Adipocyte (in vitro differentiated cells): Measurements from ENCODE around the gene IL12B.

Source experiments
- DNase-seq: peaks from one replicate; pipeline ENCODE4 v3.0.0-alpha.2; 2015; ENCODE audit warnings: low read depth
- H3K27me3 ChIP-seq: replicated peaks from 2 replicates; pipeline ENCODE4 v1.7.0; 2013; ENCODE audit warnings: mild to moderate bottlenecking, low read length, moderate library complexity; ENCODE audit not compliant: control insufficient read depth, insufficient read depth
- H3K36me3 ChIP-seq: 2 replicates; pipeline ENCODE4 v1.7.0; 2013; ENCODE audit warnings: low read length, mild to moderate bottlenecking, moderate library complexity; ENCODE audit not compliant: control insufficient read depth, insufficient read depth, severe bottlenecking
- H3K4me1 ChIP-seq: 2 replicates; pipeline ENCODE4 v1.7.0; 2013; ENCODE audit warnings: mild to moderate bottlenecking, low read length, moderate library complexity; ENCODE audit not compliant: control insufficient read depth, insufficient read depth
- H3K4me3 ChIP-seq: 2 replicates; pipeline ENCODE4 v1.7.0; 2013; ENCODE audit warnings: mild to moderate bottlenecking, low read length, moderate library complexity
- H3K9ac ChIP-seq: 2 replicates; pipeline ENCODE4 v1.7.0; 2013; ENCODE audit warnings: mild to moderate bottlenecking, low read length, moderate library complexity
- H3K9me3 ChIP-seq: 2 replicates; pipeline ENCODE4 v1.7.0; 2013; ENCODE audit warnings: mild to moderate bottlenecking, low read length, moderate library complexity; ENCODE audit not compliant: control insufficient read depth

IL12B gene

DNA sequence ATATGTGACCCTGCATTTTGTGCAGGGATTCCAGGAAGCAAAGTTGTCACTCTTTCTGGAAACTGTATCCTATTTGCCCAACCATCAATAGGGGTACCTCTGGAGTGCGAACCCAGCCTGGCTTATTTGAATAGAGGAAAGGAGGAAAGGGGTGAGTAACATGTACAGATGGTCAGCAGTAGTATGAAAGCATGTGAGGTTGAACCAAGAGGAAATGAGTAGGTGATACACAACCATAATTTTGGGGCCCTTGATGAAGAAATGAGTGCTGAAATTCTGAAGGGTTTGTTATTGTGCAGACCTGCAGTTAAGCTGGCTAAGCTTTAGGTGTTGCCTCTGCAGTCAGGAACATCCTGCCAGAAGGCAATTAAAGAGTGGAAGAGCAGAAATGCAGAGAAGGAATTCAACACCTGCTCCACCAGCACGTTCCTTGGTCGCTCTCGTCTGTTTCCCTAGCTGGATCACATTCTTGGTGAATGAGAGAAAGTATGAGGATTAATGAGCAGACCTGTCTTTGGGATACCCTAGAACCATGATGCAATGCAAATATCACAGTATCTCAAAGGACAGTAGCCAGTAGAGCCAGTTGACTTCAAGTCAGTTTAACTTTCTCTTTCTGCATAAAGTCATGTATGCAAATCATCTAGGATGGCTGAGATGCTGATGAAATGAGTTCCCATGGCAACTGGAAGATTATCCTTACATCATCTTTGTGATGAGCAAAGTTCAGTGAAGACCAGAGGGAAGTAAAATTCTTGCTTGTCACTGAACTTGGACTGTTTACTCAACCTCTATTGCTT lies 13.2 kb upstream of the IL12B start:
- no peak for DNase-seq
- peaks cover 9% of the 10 kb centered on the region for H3K4me1 ChIP-seq
- H3K9ac ChIP-seq: no peak overlapping the region
- H3K4me3 ChIP-seq: no peak overlapping the region
- H3K9me3 ChIP-seq: peaks cover 14% of the 10 kb centered on the region
- no peaks in the 10 kb centered on the region for H3K36me3 ChIP-seq
- peaks cover 23% of the 10 kb centered on the region for H3K27me3 ChIP-seq

DNA sequence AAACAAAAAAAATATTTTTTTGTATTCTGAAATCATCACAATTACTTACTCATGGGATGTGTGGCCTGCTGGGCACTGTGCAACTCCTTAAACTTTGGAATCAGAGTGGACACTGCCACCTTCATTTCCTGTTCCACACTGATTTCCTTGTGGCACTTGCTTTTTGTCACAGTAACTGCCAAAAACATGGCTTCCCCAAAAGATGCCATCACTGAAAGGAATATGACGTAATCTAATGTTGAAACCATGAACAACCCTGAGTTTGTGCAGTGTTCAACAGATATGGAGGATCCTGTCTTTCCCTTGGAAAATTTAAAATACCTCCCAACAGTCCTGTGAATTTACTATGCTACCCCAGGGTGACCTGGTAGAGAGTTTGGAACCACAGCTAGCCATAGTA lies 12.6 kb upstream of the IL12B start:
- Histone ChIP-seq H3K9me3 (peaks cover 14% of the 10 kb centered on the region), H3K36me3 (no peaks in the 10 kb centered on the region), H3K27me3 (peaks cover 23% of the 10 kb centered on the region), H3K4me3 (no peak overlapping the region), H3K4me1 (peaks cover 9% of the 10 kb centered on the region), H3K9ac (no peak overlapping the region)
- no peak for DNase-seq

DNA sequence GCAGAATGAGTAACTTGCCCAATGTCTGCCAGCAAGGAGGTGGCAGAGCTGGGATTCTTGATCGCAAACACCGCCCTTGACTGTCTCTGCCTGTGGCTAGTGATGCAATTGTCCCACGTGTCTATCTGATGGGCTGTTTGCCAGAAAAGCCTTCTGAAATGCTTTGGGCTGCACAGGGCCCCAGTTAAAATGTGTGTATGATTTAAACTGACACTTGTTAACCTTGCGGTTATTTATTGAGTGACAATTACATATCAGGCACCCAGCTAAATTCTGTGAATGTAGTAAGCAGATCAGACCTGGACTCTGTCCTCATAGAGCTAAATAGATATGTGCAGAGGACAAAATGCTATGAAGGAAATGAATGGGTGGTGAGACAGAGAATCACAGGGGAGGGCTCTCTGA lies 11.6 kb upstream of the IL12B start:
- H3K4me1 ChIP-seq: peaks cover 9% of the 10 kb centered on the region
- H3K4me3 ChIP-seq: no peak overlapping the region
- no peak overlapping the region for H3K9ac ChIP-seq
- DNase-seq: peak; percentile 94
- H3K27me3 ChIP-seq: peaks cover 23% of the 10 kb centered on the region
- peaks cover 14% of the 10 kb centered on the region for H3K9me3 ChIP-seq
- no peaks in the 10 kb centered on the region for H3K36me3 ChIP-seq

DNA sequence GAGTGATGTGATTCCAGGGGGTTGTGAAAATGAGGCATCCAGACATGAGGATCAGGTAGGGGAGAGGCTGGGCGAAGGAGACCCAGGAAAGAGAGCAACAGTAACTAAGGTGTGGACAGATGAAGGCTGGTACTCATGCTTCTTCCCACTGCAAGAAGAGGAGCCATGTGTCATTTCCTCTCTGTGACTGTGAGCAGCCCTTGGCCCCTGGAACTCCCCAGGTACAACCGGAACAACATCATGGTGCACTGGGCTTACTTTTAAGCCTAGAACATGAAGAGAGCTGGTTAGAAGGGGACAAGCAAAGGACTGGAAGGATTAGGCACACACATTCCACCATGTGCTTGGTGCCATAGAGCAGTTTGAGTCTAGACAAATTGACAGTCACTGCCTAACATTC lies 10.9 kb upstream of the IL12B start:
- Histone ChIP-seq H3K9me3 (peaks cover 14% of the 10 kb centered on the region), H3K4me3 (no peak overlapping the region), H3K4me1 (peaks cover 9% of the 10 kb centered on the region), H3K9ac (no peak overlapping the region), H3K27me3 (peaks cover 22% of the 10 kb centered on the region), H3K36me3 (no peaks in the 10 kb centered on the region)
- no peak for DNase-seq

DNA sequence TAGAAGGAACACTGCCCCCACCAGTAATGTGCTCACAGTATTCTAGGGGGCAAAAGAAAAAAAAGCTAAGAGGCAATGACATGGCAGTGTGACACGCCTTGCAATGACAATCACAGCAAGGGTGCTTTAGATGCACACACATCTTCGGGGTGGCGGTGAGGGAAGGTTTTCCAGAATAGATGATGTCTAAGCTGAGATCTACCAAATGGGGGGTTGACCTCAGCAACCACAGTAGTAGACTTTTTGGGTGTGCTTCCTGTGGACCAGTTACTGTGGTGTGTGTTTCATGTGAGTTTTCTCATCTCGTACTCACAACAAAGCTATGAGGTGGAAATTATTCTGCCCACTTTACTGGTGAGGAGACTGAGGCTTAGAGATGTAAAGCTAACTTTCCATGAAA lies 10.2 kb upstream of the IL12B start:
- Histone ChIP-seq H3K36me3 (no peaks in the 10 kb centered on the region), H3K4me3 (no peak overlapping the region), H3K4me1 (peaks cover 9% of the 10 kb centered on the region), H3K9me3 (peaks cover 14% of the 10 kb centered on the region), H3K27me3 (peaks cover 15% of the 10 kb centered on the region), H3K9ac (no peak overlapping the region)
- no peak for DNase-seq

DNA sequence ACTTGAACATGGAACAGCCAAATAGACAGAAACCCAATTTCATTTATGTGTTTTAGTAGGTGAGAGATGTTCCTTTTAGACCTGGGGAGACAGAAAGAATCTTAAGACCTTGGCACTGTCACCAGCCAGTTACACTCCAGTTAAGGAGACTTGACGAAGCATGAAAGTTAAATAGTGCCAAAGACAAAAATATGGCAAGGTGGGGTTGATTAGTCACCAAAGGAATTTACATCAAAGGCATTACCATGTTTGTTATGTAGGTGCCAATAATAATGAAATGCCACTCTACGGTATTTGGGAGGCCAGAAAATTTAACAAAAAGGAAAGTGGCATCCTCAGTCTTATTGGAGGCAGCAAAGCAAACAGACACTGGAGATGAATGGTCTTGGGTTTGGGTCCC lies 9.2 kb upstream of the IL12B start:
- H3K36me3 ChIP-seq: no peaks in the 10 kb centered on the region
- H3K9me3 ChIP-seq: peaks cover 8% of the 10 kb centered on the region
- no peak for DNase-seq
- peaks cover 7% of the 10 kb centered on the region for H3K27me3 ChIP-seq
- peaks cover 9% of the 10 kb centered on the region for H3K4me1 ChIP-seq
- no peak overlapping the region for H3K4me3 ChIP-seq
- H3K9ac ChIP-seq: no peak overlapping the region

DNA sequence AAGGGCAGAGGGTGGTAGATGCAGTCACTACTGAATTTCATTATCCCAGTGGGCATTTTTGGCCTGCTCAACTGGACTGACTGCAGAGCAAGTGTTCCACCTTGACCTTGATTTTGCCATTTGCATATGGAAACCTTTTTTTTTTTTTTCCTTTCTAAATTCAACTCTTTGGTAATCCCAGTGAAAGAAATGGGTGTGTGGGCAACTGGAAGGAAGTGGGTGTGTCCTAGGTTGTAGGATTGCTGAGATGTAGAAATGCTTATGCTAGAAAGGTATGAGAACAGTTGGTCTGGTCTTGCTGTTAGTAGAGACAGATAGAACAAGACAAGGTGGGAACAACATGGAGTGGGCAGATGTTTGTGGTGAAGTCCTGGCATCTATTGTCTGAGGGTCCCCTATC lies 7.8 kb upstream of the IL12B start:
- no peaks in the 10 kb centered on the region for H3K36me3 ChIP-seq
- no peak overlapping the region for H3K4me3 ChIP-seq
- no peaks in the 10 kb centered on the region for H3K27me3 ChIP-seq
- H3K9ac ChIP-seq: no peak overlapping the region
- peaks cover 9% of the 10 kb centered on the region for H3K4me1 ChIP-seq
- H3K9me3 ChIP-seq: no peaks in the 10 kb centered on the region
- DNase-seq: no peak

DNA sequence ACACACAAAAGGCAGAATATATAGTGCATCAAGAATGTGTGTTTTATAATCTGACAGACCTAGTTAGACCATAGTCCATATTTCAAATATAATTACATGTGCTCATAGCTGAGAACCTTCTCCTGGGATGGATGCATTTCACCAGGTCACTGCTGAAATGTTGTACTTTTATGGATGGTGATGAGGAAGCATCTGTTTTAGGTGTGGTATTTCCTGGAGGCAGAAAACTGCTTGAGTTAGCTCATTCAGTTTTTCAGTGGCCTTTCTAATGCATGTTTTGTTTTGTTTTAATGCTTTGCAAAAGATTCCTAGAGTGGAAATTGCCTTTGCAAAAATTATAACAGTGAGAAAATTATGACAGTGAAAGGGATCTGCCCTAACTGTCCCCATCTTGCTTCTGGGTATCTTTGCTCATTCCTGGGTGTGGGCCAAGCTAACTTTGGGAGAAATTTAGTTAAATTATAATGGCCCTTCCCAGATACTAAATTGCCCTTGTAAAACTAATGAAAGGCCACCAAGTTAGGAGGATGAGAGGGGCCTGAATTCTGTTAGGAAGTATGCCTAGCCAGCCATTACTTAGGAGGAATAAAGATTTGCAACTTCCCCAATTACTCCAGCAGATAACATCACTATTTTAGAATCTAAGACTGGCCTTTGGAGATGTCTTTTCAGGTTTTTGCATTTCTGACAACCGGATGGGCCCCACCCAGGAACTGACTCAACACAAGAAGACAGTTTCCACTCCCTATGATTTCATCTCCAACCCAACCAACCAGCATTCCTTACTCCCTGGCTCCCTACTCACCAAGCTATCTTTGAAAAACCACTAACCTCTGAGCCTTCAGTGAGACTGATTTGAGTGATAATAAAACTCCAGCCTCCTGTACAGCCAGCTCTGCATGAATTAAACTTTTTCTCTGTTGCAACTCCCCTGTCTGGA lies 7.0 kb upstream of the IL12B start:
- Histone ChIP-seq H3K9me3 (no peaks in the 10 kb centered on the region), H3K4me3 (no peak overlapping the region), H3K36me3 (no peaks in the 10 kb centered on the region), H3K27me3 (no peaks in the 10 kb centered on the region), H3K4me1 (peaks cover 8% of the 10 kb centered on the region), H3K9ac (no peak overlapping the region)
- DNase-seq: peak; percentile 62

DNA sequence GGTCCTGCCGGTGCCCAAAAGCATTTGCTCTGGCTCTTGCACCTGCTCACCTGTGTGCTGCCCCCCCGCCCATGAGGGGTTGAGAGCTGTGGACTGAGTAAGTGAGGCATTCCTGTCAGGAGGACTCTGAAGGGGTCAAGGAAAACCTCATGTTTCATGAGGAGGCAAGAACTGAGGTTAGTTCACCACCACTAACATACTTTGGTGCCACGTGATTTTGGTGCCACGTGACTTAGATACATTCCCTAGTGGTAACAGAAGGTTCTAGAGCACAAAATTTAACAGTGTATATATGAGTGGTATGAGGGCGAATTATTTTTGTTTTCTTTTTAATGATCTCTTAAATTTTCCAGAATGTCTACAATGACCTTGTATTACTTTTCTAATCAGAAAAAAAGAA lies 6.3 kb upstream of the IL12B start:
- H3K36me3 ChIP-seq: no peaks in the 10 kb centered on the region
- no peaks in the 10 kb centered on the region for H3K9me3 ChIP-seq
- no peak for DNase-seq
- H3K27me3 ChIP-seq: no peaks in the 10 kb centered on the region
- peaks cover 4% of the 10 kb centered on the region for H3K4me1 ChIP-seq
- no peak overlapping the region for H3K9ac ChIP-seq
- no peak overlapping the region for H3K4me3 ChIP-seq

DNA sequence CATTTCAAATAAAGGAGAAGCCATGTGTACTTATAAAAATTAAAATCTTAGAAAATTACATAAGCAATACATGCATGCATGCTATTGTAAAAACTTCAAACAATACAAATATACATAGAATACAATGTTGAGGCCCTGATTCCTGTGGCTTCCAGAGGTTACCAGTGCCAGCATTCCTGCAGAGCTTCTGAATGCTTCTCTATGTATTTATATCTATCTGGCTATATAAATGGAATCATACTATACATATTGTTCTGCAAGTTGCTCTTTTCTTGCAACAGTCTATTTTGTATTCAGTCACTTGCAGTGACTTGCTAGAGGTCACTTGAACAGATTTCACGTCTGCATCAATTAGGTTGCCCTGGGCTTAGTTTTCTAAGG lies 3.2 kb upstream of the IL12B start:
- Histone ChIP-seq H3K4me1 (peaks cover 7% of the 10 kb centered on the region), H3K27me3 (no peaks in the 10 kb centered on the region), H3K4me3 (no peak overlapping the region), H3K9ac (no peak overlapping the region), H3K9me3 (no peaks in the 10 kb centered on the region), H3K36me3 (no peaks in the 10 kb centered on the region)
- DNase-seq: peak; percentile 43

DNA sequence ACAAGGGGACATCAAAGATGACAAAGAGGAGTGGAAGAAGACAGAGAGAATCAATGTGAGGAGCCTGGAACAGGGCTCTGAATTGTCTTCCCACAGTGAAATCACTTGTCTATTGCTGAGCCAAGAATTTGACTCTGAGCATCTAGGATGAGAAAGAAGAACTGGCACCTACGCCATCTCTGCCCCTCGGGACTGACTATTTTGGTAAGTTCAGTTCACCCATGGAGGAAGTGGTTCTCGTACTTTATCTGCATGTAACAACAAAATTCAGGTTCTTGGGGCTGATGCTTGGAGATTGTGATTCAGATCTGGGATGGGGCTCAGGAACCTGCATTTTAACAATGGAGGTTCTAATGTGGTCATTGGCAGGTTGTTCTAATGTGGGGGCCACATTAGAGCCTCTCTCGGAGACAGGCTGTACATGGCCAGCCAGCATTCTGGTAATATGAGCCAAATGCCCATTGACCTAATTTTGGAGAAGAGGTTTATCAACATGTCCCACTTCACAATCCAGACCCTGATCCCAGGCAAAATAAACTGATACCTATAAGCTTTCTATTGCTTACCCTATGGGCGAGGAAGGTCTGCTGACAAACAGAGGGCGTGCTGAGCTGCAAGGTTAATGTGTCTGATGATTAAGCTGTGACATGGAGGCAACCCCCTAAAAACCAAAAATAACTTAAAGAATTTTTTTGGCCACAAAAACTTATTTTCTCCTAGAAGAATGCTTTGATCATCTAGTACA lies 2.7 kb upstream of the IL12B start:
- H3K9me3 ChIP-seq: no peaks in the 10 kb centered on the region
- no peak for DNase-seq
- peaks cover 7% of the 10 kb centered on the region for H3K4me1 ChIP-seq
- no peak overlapping the region for H3K9ac ChIP-seq
- H3K4me3 ChIP-seq: no peak overlapping the region
- no peaks in the 10 kb centered on the region for H3K27me3 ChIP-seq
- no peaks in the 10 kb centered on the region for H3K36me3 ChIP-seq
